K562 (cell line): ENCODE measurements around the gene POT1. TPM values are rescaled to one million over a fixed set of nuclear protein-coding genes. Genes with fewer than 3 reads are reported as not detected.

Experiments used
- BACH1 ChIP-seq: fragments of 200-800 bp; sonication (Bioruptor generic); IDR thresholded peaks from 2 replicates; pipeline ENCODE4 v1.6.1; 2016; ENCODE audit warnings: missing genetic modification characterization, missing compliant biosample characterization
- BCOR ChIP-seq: fragments of 450-650 bp; IDR thresholded peaks from 2 replicates; pipeline ENCODE4 v1.6.1; 2016
- FOXM1 ChIP-seq, 2 experiments: fragments of 450-650 bp in 1 of 2; sonication (generic) in 1 of 2; formaldehyde crosslinking in 1 of 2; IDR thresholded peaks; 2 replicates each; pipeline versions ENCODE4 v1.6.1 to v1.9.0; 2017 to 2022; ENCODE audit warnings: low read depth in 2 of 2, mild to moderate bottlenecking in 2 of 2, missing genetic modification reagents in 1 of 2, moderate library complexity in 1 of 2
- LARP7 ChIP-seq: fragments of 450-650 bp; IDR thresholded peaks from 2 replicates; pipeline ENCODE4 v1.6.1; 2016
- RBM14 ChIP-seq: fragments of 200-400 bp; formaldehyde crosslinking; IDR thresholded peaks from 2 replicates; pipeline ENCODE4 v1.6.1; 2018; ENCODE audit warnings: low read depth, mild to moderate bottlenecking, low read length, moderate library complexity, borderline replicate concordance; ENCODE audit not compliant: insufficient read depth
- SREBF1 ChIP-seq: fragments of 150-350 bp; IDR thresholded peaks from 2 replicates; pipeline ENCODE4 v1.6.1; 2014; ENCODE audit warnings: antibody characterized with exemption, low read depth, low read length, borderline replicate concordance
- TSC22D4 ChIP-seq: fragments of 450-650 bp; IDR thresholded peaks from 2 replicates; pipeline ENCODE4 v1.6.1; 2016; ENCODE audit warnings: missing genetic modification characterization, missing biosample characterization, control low read depth
- ZNF197 ChIP-seq: fragments of 200-800 bp; sonication (Bioruptor generic); IDR thresholded peaks from 2 replicates; pipeline ENCODE4 v1.6.1; 2016; ENCODE audit warnings: low read depth, missing genetic modification characterization, missing compliant biosample characterization
- polyA plus RNA-seq, 8 experiments: library from polyadenylated mRNA; depleted of rRNA in 4 of 8; stranded (reverse) in 5 of 8; unstranded in 3 of 8; fragments of >200 nt; fragmentation: Nextera tagmentation in 2 of 8; fragmentation: Illumina TruSeq in 1 of 8; extraction: Ambion mirVana in 2 of 8; extraction: Trizol in 1 of 8; gene quantifications; 2 replicates each; pipeline versions ENCODE4 v1.2.1 to v1.2.3, GENCODE V29; 2011 to 2014; ENCODE audit warnings: inconsistent platforms in 1 of 8, missing spikeins in 1 of 8
- total RNA-seq, 7 experiments: library from RNA; depleted of rRNA in 6 of 7; stranded (reverse); fragments of >200 nt in 6 of 7; fragmentation: Illumina TruSeq in 2 of 7; extraction: Trizol in 2 of 7; gene quantifications; 2 replicates each; pipeline versions ENCODE4 v1.2.1 to v1.2.3, GENCODE V29; 2011 to 2021; ENCODE audit warnings: low replicate concordance in 1 of 7
- TF ChIP-seq, protein P1 (sequence below): IDR thresholded peaks from 2 replicates; pipeline ENCODE4 v1.6.1; 2014; ENCODE audit warnings: antibody characterized with exemption
- TF ChIP-seq, protein P2 (sequence below): fragments of 450-650 bp; IDR thresholded peaks from 2 replicates; pipeline ENCODE4 v1.6.1; 2016; ENCODE audit warnings: mild to moderate bottlenecking, moderate library complexity
- TF ChIP-seq, protein P3 (sequence below): sonication (generic); formaldehyde crosslinking; IDR thresholded peaks from 2 replicates; pipeline ENCODE4 v1.8.1; 2023; ENCODE audit warnings: mild to moderate bottlenecking, missing genetic modification reagents, moderate library complexity

Gene POT1
- total and polyA plus RNA-seq, 9 of the 15 experiments (the other 6 are each of a cell fraction or from before 2014, with no cell fraction given) = 37.9 to 140 (median 63.6) TPM

DNA sequence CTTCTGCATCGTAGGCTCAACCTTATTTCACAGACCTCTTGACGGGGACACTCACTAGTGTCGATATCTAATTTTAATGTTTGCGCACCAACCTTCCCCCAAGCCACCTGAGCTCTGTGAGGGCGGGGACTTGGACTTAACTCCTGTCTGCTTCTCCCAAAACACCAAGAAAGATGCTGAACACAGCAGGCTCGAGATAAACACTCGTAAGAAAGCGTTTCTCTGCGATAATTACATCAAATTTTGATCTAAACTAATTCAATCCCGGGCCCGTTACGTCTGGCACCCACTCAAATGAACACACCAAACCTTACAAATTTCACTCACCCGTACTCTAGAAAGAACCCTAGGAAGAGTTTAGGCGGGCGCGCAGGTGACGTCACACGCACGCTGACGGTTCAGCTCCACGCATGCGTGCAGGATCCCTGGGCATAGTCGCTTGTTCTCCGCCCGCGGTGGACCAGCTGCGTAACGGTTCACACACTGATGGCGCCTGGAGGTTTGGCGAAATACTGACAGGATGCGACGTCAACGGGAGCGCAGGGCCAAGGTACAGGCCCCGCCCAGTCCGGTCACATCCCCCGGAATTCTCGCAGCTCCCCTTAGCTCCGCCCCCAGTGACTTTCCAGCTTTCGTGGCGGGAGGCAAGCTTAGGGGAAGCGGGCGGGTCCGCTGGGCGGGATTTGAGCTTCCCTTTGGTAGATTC lies at the start of gene POT1 (continued):
- TF ChIP-seq, protein P1, sequence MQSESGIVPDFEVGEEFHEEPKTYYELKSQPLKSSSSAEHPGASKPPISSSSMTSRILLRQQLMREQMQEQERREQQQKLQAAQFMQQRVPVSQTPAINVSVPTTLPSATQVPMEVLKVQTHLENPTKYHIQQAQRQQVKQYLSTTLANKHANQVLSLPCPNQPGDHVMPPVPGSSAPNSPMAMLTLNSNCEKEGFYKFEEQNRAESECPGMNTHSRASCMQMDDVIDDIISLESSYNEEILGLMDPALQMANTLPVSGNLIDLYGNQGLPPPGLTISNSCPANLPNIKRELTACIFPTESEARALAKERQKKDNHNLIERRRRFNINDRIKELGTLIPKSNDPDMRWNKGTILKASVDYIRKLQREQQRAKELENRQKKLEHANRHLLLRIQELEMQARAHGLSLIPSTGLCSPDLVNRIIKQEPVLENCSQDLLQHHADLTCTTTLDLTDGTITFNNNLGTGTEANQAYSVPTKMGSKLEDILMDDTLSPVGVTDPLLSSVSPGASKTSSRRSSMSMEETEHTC = no peak
- peak; percentile 82 for TF ChIP-seq FOXM1 (IDR thresholded peaks at IDR 0.05; ENCODE audit: low read depth)
- peak; percentile 83; the same call in 1 of the 2 replicates for TF ChIP-seq FOXM1 (CRISPR knock-in tag; IDR thresholded peaks at IDR 0.05; ENCODE audit: low read depth)
- TF ChIP-seq ZNF197 = no peak
- TF ChIP-seq SREBF1 = no peak
- peak; percentile 77; the same call in 1 of the 2 replicates for TF ChIP-seq LARP7
- no peak for TF ChIP-seq TSC22D4 (tag)
- TF ChIP-seq, protein P2, sequence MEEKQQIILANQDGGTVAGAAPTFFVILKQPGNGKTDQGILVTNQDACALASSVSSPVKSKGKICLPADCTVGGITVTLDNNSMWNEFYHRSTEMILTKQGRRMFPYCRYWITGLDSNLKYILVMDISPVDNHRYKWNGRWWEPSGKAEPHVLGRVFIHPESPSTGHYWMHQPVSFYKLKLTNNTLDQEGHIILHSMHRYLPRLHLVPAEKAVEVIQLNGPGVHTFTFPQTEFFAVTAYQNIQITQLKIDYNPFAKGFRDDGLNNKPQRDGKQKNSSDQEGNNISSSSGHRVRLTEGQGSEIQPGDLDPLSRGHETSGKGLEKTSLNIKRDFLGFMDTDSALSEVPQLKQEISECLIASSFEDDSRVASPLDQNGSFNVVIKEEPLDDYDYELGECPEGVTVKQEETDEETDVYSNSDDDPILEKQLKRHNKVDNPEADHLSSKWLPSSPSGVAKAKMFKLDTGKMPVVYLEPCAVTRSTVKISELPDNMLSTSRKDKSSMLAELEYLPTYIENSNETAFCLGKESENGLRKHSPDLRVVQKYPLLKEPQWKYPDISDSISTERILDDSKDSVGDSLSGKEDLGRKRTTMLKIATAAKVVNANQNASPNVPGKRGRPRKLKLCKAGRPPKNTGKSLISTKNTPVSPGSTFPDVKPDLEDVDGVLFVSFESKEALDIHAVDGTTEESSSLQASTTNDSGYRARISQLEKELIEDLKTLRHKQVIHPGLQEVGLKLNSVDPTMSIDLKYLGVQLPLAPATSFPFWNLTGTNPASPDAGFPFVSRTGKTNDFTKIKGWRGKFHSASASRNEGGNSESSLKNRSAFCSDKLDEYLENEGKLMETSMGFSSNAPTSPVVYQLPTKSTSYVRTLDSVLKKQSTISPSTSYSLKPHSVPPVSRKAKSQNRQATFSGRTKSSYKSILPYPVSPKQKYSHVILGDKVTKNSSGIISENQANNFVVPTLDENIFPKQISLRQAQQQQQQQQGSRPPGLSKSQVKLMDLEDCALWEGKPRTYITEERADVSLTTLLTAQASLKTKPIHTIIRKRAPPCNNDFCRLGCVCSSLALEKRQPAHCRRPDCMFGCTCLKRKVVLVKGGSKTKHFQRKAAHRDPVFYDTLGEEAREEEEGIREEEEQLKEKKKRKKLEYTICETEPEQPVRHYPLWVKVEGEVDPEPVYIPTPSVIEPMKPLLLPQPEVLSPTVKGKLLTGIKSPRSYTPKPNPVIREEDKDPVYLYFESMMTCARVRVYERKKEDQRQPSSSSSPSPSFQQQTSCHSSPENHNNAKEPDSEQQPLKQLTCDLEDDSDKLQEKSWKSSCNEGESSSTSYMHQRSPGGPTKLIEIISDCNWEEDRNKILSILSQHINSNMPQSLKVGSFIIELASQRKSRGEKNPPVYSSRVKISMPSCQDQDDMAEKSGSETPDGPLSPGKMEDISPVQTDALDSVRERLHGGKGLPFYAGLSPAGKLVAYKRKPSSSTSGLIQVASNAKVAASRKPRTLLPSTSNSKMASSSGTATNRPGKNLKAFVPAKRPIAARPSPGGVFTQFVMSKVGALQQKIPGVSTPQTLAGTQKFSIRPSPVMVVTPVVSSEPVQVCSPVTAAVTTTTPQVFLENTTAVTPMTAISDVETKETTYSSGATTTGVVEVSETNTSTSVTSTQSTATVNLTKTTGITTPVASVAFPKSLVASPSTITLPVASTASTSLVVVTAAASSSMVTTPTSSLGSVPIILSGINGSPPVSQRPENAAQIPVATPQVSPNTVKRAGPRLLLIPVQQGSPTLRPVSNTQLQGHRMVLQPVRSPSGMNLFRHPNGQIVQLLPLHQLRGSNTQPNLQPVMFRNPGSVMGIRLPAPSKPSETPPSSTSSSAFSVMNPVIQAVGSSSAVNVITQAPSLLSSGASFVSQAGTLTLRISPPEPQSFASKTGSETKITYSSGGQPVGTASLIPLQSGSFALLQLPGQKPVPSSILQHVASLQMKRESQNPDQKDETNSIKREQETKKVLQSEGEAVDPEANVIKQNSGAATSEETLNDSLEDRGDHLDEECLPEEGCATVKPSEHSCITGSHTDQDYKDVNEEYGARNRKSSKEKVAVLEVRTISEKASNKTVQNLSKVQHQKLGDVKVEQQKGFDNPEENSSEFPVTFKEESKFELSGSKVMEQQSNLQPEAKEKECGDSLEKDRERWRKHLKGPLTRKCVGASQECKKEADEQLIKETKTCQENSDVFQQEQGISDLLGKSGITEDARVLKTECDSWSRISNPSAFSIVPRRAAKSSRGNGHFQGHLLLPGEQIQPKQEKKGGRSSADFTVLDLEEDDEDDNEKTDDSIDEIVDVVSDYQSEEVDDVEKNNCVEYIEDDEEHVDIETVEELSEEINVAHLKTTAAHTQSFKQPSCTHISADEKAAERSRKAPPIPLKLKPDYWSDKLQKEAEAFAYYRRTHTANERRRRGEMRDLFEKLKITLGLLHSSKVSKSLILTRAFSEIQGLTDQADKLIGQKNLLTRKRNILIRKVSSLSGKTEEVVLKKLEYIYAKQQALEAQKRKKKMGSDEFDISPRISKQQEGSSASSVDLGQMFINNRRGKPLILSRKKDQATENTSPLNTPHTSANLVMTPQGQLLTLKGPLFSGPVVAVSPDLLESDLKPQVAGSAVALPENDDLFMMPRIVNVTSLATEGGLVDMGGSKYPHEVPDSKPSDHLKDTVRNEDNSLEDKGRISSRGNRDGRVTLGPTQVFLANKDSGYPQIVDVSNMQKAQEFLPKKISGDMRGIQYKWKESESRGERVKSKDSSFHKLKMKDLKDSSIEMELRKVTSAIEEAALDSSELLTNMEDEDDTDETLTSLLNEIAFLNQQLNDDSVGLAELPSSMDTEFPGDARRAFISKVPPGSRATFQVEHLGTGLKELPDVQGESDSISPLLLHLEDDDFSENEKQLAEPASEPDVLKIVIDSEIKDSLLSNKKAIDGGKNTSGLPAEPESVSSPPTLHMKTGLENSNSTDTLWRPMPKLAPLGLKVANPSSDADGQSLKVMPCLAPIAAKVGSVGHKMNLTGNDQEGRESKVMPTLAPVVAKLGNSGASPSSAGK = peak; percentile 95
- peak; percentile 41; the same call in 1 of the 2 replicates for TF ChIP-seq BCOR
- no peak for TF ChIP-seq RBM14
- TF ChIP-seq, protein P3, sequence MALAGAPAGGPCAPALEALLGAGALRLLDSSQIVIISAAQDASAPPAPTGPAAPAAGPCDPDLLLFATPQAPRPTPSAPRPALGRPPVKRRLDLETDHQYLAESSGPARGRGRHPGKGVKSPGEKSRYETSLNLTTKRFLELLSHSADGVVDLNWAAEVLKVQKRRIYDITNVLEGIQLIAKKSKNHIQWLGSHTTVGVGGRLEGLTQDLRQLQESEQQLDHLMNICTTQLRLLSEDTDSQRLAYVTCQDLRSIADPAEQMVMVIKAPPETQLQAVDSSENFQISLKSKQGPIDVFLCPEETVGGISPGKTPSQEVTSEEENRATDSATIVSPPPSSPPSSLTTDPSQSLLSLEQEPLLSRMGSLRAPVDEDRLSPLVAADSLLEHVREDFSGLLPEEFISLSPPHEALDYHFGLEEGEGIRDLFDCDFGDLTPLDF (CRISPR knock-in tag) = peak; percentile 95
- TF ChIP-seq BACH1 (tag) = 0 out of 2 replicates have a peak, but pooled peaks have one; percentile 48
